Right forelimb (tissue), 1 donor: ENCODE data around the gene LILRA2.
"Not testable (repeated sequence)": the region's sequence is repeated elsewhere in the genome, so short reads cannot be mapped to it uniquely, and the experiment has no call there.

ENCODE experiments used
- DNase-seq: peaks from one replicate; pipeline ENCODE4 v3.0.0-alpha.2; 2018

LILRA2 gene

GRCh38 chr19:54612428-54612827 is 38.8 kb downstream of the LILRA2 start:
- DNase-seq: no peak

DNA sequence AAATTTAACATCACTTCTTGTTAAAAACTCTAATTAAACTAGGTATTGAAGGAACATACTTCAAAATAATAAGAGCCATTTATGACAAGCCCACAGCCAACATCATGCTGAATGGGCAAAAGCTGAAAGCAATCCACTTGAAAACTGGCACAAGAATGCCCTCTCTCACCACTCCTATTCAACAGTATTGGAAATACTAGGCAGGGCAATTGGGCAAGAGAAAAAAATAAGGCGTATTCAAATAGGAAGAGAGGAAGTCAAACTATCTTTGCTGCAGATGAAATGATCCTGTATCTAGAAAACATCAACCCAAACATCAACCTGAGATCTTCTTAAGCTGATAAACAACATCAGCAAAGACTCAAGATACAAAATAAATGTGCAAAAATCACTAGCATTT is 41.1 kb downstream of the LILRA2 start:
- no peak for DNase-seq

GRCh38 chr19:54616057-54616456 is 42.5 kb downstream of the LILRA2 start:
- no peak for DNase-seq

DNA sequence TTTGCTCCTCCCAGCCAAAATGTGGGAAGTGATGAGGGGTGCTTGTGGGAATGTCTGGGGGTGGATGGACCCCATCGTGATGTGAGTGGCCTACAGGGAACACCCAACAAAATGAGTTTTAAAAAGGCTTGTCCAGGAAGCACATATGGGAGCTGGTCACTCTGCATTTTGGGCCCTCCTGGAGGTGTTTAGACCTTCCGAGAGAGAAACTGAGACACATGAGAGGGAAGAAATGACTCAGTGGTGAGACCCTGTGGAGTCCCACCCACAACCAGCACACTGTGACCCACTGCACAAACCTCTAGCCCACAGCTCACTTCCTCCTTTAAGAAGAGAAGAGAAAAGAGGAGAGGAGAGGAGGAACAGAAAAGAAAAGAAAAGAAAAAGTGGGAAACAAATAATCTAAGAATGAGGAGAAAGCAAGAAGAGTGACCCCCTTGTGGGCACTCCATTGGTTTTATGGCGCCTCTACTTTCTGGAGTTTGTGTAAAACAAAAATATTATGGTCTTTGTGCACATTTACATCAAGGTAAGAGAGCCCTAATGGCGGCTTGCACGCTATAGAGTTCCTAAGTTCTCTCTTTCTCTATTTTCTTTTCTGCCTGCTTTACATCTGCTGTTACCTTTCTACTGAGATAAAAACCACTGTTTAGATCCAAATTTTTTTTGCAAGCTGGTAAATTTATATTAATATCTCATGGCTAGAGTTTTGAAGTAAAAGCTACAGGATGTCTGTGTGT is 43.4 kb downstream of the LILRA2 start:
- DNase-seq: no peak

DNA sequence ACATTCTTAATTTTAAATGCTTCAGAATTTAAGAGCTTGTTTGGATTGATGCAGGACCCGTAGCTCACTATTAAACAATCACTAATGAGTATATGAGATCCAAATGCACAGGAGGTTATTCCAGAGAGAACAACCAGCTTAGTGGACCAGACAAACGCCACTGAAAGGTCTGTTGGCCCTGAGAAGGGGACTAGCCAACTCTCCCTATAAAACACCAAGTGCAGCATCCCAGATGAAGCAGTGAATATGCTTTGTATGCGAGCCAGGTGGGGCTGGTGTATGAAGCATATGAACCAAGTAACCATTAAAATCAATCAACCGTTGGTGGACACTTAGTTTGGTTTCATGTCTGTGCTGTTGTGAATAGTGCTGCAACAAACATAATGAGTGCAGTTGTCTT is 46.9 kb downstream of the LILRA2 start:
- DNase-seq: no peak

DNA sequence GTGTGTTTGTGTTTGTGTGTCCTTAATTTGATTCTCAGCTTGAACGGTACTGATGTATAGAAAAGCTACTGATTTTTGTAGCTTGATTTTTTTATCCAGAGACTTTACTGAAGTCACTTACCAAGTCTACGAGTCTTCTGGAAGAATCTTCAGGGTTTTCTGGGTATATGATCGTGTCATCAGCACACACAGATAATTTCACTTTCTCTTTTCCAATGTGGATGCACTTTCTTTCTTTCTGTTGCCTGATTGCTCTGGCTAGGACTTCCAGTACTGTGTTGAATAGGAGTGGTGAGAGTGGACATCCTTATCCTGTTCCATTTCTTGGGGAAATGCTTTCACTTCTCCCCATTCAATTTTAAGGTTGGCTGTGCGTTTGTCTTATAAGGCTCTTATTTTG is 48.8 kb downstream of the LILRA2 start:
- no peak for DNase-seq

GRCh38 chr19:54624234-54624633 is 50.6 kb downstream of the LILRA2 start:
- not testable (repeated sequence) for DNase-seq

DNA sequence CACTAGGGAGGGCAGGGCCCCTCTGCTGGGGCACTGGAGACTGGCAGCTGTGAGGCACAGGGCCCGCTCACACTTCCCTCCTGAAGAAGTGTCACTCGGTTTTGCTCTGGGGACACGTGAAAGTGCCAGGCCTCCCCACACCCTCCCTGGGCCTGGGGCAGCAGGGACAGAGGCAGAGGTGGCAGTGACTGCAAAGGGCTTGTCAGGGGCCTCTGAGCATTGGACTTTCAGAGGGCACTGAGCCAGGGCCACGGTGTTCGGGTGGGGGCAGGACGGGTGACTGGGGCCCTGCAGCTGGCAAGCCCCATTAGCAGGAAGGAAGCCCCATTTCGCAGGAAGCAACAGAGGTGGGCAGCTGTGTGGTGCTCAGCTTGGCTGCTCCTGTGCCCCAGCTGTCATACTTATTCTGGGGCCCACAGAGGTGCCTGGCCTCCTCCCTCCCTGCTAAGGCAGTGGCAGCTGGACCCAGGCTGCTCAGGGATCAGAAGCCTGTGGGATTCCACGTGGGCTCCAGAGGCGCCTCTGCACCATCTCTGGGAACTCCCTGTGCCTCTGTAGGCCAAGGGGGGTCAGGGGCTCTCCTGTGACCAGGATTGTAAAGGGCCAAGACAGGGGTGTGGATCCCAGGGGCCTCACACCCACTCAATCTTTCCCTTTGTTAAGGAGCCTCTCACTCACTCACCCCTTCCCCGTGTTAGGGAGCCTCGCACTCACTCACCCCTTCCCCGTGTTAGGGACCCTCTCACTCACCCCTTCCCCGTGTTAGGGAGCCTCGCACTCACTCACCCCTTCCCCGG is 51.5 kb downstream of the LILRA2 start:
- DNase-seq: not testable (repeated sequence)

GRCh38 chr19:54626757-54627156 is 53.2 kb downstream of the LILRA2 start:
- DNase-seq: no peak

DNA sequence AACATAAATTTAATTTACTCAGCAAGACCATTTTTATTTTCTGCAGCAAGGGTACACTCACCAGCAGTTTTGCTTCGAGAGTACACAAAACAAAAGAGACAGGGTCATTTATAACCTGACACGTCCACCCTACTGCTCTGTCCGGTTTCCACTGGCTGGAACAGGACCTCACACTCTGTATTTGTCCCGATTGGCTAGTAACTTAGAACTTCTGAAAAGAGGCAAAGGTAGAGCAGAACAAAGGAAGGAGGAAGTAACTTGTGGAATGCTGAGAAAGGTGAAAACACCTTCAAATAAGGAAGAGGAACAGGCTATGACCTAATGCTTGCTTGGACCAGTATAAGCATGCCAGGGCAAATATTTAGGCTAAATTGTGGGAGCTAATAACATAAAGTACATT is 54.3 kb downstream of the LILRA2 start:
- DNase-seq: not testable (repeated sequence)

DNA sequence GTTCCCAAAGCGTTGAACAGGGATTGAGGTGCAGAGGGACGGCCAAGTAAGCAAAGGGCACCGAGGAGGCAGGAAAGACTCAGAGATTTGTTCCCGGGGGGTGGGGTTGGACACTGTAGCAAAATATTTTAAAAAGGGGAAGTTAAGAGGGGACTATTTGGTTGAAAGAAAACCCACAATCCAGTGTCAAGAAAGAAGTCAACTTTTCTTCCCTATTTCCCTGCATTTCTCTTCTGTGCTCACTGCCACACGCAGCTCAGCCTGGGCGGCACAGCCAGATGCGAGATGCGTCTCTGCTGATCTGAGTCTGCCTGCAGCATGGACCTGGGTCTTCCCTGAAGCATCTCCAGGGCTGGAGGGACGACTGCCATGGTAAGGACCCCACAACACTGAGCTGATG is 56.7 kb downstream of the LILRA2 start, which contains the start of gene LILRB1:
Gene LILRB1 (plus strand): TSS at position 223 of the 400 bp plus-strand sequence. CDS start 590 bp downstream, outside the sequence.
- not testable (repeated sequence) for DNase-seq

- DNase-seq: no peak
Observed at GRCh38 chr19:54630782-54631181, 57.2 kb downstream of the LILRA2 start.

DNA sequence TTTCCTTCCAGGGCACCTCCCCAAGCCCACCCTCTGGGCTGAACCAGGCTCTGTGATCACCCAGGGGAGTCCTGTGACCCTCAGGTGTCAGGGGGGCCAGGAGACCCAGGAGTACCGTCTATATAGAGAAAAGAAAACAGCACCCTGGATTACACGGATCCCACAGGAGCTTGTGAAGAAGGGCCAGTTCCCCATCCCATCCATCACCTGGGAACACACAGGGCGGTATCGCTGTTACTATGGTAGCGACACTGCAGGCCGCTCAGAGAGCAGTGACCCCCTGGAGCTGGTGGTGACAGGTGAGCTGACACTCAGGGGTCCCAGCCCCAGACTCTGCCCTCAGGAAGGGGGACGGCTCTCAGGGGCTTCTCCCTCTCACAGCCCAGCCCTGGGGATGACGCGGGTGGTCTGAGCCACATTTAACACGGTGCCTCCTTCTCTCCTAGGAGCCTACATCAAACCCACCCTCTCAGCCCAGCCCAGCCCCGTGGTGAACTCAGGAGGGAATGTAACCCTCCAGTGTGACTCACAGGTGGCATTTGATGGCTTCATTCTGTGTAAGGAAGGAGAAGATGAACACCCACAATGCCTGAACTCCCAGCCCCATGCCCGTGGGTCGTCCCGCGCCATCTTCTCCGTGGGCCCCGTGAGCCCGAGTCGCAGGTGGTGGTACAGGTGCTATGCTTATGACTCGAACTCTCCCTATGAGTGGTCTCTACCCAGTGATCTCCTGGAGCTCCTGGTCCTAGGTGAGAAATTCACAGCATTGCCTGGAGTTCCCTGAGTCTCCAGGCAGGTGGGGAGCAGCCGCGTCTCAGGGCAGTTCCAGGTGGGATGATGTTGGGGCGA is 58.1 kb downstream of the LILRA2 start:
- DNase-seq: not testable (repeated sequence)

DNA sequence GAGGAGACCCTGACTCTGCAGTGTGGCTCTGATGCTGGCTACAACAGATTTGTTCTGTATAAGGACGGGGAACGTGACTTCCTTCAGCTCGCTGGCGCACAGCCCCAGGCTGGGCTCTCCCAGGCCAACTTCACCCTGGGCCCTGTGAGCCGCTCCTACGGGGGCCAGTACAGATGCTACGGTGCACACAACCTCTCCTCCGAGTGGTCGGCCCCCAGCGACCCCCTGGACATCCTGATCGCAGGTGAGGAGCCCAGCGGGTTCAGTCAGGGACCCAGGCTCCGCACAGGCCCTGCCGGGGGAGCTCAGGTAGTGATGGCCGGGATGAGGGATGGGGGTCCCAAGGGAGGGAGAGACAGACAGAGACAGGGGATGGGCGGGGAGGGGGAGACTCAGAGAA is 58.9 kb downstream of the LILRA2 start:
- DNase-seq: not testable (repeated sequence)

DNA sequence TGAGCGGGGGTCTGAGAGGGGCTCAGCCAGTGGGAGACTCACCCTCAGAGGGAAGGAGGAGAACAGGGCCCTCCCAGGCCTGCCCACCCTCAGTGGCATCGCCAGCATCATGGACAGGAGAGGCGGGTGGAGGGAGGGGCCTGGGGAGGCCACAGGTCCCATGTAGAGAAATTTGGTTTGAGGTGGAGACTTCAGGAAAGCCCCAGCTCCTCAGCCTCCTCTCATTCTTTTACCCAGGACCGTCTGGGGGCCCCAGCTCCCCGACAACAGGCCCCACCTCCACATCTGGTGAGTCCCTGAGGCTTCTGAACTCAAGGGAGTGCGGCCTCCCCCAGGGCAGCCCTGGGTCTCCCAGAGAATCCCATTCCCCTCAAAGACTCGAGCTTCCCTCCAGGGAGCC is 59.8 kb downstream of the LILRA2 start:
- DNase-seq: no peak

DNA sequence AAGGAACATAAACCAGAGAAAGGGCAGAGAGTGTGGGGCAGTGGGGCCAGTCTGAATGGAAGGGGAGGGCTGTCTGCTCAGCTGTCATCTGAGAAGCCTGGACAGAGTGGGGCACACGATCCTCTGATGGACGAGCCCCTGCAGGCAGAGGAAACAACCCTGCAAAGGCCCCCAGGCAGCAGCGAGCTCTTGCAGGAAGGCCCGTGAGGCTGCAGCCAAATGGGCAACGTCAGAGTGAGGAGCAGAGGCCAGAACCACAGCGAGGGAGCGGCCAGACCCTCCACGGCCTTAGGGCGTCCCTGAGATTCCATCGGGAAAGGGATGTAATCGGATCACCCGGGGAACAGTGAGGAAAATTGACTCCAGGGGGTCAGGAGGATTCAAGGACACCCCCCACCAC is 62.5 kb downstream of the LILRA2 start:
- not testable (repeated sequence) for DNase-seq

- no peak for DNase-seq
Observed at GRCh38 chr19:54638683-54639082, 65.1 kb downstream of the LILRA2 start.
